Measurements from ENCODE around the gene LRRC61. TPM values are rescaled to one million over a fixed set of nuclear protein-coding genes. Genes with fewer than 3 reads are reported as not detected.

Gene LRRC61
- total RNA-seq, 2 experiments from 2014 or later: 23.5 to 26.1 TPM

DNA sequence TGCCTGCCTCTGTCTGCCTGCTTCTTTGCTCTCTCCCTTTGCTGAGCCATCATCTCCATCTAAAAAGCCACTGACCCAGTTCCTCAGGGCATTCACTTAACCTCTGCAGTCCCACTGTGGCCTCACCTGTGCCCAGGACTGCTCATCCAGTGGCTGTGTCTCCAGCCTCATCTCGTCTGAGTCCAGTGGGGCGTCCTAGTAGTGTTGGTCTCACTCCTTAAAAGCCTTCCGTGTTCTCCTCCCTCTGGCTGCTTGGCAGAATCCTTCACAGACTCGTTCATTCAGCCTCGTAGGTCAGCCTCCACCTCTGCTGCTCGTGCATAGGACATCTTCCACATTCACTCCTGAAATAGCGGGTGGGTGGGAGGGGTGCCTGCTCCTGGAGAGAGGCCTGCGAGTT is 11.0 kb downstream of the LRRC61 start:
- Mint-ChIP-seq H3K9me3 (no peaks in the 10 kb centered on the region), H3K27me3 (no peaks in the 10 kb centered on the region), H3K27ac (no peak overlapping the region), H3K36me3 (peaks cover 4% of the 10 kb centered on the region), H3K4me3 (no peak overlapping the region), H3K4me1 (no peaks in the 10 kb centered on the region)
- DNase-seq: no peak

DNA sequence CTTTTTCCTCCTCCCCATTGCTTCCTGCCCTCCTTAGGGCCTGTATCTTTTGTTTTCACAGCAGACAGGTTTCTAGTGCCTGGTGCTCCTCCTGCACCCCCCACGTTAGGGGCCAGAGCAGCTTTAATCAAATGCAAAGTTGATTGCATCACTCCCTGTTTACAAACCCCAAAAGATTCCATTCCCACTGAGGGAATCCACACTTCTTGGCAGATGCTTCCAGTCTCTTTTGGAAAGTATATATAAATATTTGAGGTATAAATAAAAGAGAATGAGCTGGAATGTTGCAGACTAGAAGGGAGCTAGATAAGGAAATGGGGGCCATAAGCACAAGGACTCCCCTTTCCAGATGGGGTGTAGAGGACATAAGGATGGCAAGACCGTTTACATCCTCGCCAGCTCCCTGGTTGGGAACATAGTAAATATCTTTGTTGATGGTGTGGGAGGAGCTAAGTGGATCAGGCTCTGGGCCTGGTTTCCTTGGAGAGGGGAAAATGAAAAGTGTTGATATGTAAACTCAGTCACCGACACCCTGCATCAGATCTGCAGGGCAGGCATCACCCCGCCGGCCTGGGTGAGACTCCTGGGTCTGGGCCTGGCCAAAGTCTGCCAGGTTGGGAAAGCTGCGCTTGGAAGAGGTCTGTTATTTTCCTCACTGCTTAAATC is 12.1 kb downstream of the LRRC61 start:
- Mint-ChIP-seq H3K36me3 (peaks cover 4% of the 10 kb centered on the region), H3K4me3 (no peak overlapping the region), H3K4me1 (peaks cover 5% of the 10 kb centered on the region), H3K27me3 (peaks cover 8% of the 10 kb centered on the region), H3K9me3 (no peaks in the 10 kb centered on the region), H3K27ac (no peak overlapping the region)
- no peak for DNase-seq

DNA sequence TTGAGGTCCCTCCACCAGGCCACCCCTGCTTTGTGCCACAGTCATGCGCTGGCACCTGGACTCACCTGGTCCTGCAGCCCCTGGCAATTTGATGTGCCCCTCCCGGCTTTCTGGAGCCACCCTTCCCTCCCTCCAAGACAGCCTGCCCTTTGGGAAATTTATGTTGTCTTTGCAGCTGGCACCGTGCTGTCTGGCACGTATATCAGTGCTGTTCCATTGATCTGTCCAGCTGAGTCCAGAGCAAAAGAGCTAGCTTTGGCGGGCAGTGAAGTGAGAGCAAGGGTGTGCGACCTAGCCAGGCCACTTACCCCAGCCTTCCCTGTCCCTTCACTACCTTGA is 12.6 kb downstream of the LRRC61 start:
- Mint-ChIP-seq H3K4me3 (no peak overlapping the region), H3K36me3 (peaks cover 4% of the 10 kb centered on the region), H3K9me3 (no peaks in the 10 kb centered on the region), H3K27ac (no peak overlapping the region), H3K4me1 (peaks cover 7% of the 10 kb centered on the region), H3K27me3 (peaks cover 12% of the 10 kb centered on the region)
- DNase-seq: no peak

DNA sequence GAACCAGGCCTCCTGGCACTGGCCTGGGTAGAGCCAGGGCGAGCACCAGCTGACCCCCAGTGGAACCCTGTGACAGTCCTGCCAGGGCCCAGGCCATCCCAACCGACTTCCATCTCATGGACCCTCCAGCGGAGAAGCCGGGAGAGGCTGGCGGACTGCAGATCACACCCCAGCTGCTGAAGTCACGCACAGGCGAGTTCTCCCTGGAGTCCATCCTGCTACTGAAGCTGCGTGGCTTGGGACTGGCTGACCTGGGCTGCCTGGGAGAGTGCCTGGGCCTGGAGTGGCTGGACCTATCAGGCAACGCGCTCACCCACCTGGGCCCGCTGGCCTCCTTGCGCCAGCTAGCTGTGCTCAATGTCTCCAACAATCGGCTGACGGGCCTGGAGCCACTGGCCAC is 13.6 kb downstream of the LRRC61 start:
- Mint-ChIP-seq H3K36me3 (peaks cover 4% of the 10 kb centered on the region), H3K4me1 (peaks cover 10% of the 10 kb centered on the region), H3K27ac (no peak overlapping the region), H3K27me3 (peaks cover 21% of the 10 kb centered on the region), H3K4me3 (no peak overlapping the region), H3K9me3 (no peaks in the 10 kb centered on the region)
- DNase-seq: no peak

DNA sequence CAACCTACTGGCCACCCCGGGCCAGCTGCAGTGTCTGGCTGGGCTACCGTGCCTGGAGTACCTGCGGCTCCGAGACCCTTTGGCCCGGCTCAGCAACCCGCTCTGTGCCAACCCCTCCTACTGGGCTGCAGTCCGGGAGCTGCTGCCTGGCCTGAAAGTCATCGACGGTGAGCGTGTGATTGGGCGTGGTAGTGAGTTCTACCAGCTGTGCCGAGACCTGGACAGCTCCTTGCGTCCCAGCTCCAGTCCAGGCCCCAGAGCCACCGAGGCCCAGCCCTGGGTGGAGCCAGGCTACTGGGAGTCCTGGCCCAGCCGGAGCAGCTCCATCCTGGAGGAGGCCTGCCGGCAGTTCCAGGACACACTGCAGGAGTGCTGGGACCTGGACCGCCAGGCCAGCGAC is 14.0 kb downstream of the LRRC61 start:
- Mint-ChIP-seq H3K27ac (no peak overlapping the region), H3K4me1 (peaks cover 10% of the 10 kb centered on the region), H3K4me3 (no peak overlapping the region), H3K27me3 (peaks cover 25% of the 10 kb centered on the region), H3K36me3 (peaks cover 4% of the 10 kb centered on the region), H3K9me3 (no peaks in the 10 kb centered on the region)
- DNase-seq: no peak

DNA sequence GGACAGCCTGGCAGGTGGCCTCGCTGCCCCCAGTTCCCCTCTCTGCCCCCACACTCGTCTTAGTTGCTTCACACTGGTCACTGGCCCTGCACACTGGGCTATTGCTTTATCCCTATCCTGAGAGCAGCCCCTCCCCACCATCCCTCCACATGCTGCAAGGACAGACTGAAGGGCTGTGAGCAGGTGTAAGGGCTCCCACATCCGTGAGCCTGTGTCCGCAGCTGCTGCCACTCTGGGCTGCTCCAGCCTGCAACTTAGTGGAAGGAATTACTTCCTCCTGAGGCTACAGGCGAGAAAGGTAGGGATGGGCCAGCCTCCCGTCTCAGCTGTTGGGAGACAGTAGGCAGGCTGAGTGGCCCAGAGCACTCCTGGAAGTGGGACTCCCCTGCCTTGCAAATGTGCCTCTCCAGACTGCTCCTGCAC is 14.5 kb downstream of the LRRC61 start:
- peaks cover 30% of the 10 kb centered on the region for H3K27me3 Mint-ChIP-seq
- no peak overlapping the region for H3K27ac Mint-ChIP-seq
- peaks cover 4% of the 10 kb centered on the region for H3K36me3 Mint-ChIP-seq
- peak overlapping the region; percentile 37 for H3K4me3 Mint-ChIP-seq
- H3K4me1 Mint-ChIP-seq: peaks cover 10% of the 10 kb centered on the region
- no peaks in the 10 kb centered on the region for H3K9me3 Mint-ChIP-seq
- DNase-seq: no peak

DNA sequence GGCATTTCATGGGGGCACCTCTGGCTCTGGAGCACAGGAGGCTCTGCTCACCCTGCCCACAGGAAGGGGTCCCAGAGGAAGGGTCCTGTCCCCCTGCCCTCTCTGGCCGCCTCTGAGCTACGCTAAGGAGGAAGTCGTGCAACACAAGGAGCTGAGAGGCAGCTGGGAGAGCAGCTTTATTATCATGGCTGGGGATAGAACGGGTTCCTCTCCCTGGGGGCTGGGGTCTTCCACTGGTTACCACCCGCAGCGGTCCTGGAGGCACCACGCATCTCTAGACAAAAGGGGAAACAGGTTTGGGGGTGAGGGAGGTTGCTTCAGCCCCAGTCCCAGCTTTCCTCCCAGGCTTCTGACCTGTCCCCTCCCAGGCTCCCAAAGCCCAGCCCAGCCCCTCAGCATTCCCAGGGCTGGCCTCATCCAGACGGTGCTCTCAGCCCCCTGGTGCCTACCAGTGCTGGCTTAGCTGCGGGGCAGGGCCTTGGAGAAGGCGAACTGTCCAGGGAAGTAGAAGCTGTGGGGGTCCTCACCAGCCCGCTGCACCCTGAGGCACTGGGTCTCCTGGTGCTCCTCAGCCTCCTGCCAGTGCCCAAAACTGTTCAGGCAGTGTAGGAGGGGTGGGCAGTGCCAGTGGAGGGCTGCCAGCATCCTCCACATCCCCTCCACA is 15.1 kb downstream of the LRRC61 start:
- no peak overlapping the region for H3K4me3 Mint-ChIP-seq
- no peak for DNase-seq
- no peaks in the 10 kb centered on the region for H3K9me3 Mint-ChIP-seq
- peaks cover 35% of the 10 kb centered on the region for H3K27me3 Mint-ChIP-seq
- peaks cover 4% of the 10 kb centered on the region for H3K36me3 Mint-ChIP-seq
- peaks cover 10% of the 10 kb centered on the region for H3K4me1 Mint-ChIP-seq
- H3K27ac Mint-ChIP-seq: no peak overlapping the region

DNA sequence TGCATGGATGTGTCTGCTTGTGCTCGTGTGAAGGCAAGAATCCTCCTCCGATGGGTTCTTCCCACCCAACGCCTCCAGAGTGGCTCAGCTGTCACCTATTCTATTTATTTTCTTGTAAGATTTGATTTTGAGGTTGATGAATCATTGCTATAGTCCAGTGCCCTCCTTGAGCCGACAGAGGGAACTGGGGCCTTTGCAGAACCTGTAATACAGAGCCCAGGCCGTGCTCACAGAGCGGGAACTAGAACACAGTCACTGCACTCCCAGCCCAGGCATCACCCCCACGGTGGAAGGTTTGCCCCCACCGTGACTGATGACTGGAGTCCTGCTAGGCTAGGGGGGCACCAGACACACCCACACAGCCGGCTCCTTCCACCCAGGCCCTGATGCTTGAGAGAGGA is 16.3 kb downstream of the LRRC61 start:
- Mint-ChIP-seq H3K4me3 (no peak overlapping the region), H3K27me3 (peaks cover 42% of the 10 kb centered on the region), H3K36me3 (peaks cover 11% of the 10 kb centered on the region), H3K9me3 (no peaks in the 10 kb centered on the region), H3K27ac (no peak overlapping the region), H3K4me1 (peaks cover 10% of the 10 kb centered on the region)
- no peak for DNase-seq

DNA sequence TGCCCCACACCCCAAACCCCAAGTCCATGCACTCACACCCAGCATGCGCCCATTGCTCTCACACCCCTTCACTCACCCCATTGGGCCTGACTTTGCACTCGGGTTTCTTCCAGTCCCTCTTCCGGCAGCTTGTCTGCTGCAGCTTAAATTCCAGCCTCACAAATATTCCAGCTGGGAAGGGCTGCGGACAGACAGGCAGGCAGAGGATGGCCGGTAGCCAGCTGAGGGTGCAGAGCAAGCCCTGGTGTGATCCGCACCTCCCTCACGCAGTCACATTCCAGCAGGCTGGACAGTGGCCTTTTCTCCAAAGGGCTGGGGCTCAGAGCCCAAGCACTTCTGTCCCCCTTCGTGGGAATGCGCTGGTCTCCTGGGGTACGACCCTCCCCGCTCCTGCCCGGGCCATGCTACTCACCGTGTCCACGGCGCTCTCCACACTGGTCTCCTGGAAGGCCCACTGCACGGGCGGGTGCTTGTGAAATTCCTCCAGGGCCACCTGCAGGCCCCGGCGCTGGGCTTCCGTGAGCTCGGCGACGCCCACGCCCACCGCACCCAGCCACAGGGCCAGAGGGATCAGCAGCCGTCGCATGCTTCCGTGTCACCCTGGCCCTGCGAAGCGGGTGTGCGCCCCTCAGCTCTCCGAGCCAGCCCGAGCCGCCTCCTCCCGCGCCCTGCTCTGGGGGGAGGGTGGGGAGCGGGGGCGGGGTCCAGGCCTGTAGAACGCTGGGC is 17.0 kb downstream of the LRRC61 start:
- H3K9me3 Mint-ChIP-seq: no peaks in the 10 kb centered on the region
- H3K27ac Mint-ChIP-seq: no peak overlapping the region
- H3K27me3 Mint-ChIP-seq: peaks cover 42% of the 10 kb centered on the region
- H3K4me1 Mint-ChIP-seq: peaks cover 10% of the 10 kb centered on the region
- DNase-seq: peak; percentile 57
- peaks cover 11% of the 10 kb centered on the region for H3K36me3 Mint-ChIP-seq
- no peak overlapping the region for H3K4me3 Mint-ChIP-seq

DNA sequence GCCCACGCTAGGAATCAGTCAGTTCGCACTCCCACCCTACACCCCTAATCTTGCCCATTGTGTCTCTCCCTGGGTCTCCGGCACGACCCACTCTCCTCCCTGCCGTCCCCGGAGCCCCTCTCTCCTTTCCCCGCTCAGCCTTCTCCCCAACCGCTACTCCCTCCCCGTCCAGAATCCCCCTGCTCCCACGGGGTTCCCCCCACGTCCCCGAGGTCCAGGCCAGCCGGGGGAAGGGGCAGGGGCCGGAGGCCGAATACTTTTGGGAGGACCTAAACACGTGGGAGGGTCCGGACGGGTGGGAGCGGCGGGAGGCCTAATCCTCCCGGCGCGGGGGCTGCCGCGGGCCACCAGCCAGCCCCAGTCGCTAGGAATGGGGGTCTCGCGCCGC is 17.7 kb downstream of the LRRC61 start:
- no peak overlapping the region for H3K27ac Mint-ChIP-seq
- peaks cover 42% of the 10 kb centered on the region for H3K27me3 Mint-ChIP-seq
- no peak for DNase-seq
- H3K4me3 Mint-ChIP-seq: no peak overlapping the region
- no peaks in the 10 kb centered on the region for H3K9me3 Mint-ChIP-seq
- H3K36me3 Mint-ChIP-seq: peaks cover 11% of the 10 kb centered on the region
- peaks cover 10% of the 10 kb centered on the region for H3K4me1 Mint-ChIP-seq

DNA sequence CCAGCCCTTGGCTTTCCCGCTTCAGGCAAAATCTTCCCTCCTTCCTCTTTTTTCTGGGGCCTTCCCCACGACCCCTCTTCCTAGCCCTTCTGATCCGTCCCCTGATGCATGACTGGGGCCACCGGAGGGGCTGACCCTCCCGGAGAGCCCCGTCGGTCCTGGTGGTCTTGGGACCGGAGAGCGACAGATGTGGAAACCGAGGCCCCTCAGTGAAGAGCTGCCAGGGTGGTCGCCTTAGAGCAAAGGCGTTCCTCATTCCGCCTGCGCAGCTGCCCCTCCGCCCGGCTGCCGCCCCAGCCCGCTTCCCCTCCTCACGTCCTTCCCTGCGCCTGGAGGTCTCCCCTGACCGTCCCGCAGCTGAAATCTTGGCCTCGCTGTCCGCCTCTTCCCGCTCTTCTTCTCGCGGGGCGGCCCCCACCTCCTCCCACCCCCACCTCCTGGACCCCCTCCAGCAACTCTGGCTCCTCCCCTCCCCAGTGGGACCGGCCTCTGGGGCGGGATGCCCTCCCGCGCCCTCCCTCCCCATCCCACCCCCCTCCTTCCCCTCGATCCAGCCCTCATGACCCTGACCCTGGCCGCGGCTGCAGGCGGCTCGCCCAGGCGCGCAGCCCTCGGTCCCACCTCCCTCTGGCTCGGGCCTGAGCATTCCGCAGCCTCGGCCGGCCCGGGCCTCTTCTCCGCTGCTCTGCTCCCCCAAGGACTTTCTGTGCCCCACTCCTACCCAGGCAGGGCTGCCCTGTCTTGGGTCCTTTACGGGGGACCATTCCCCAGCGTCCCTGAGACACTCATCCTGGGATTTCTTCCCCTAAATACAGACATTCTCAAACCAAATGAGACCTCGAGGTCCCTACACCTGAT is 18.3 kb downstream of the LRRC61 start, which contains the start of gene RARRES2:
Gene RARRES2, minus strand, starts transcription at position 367 of the 858 bp plus-strand sequence. CDS start 1,020 bp downstream, outside the sequence.
- Mint-ChIP-seq H3K4me1 (peaks cover 10% of the 10 kb centered on the region), H3K36me3 (peaks cover 11% of the 10 kb centered on the region), H3K4me3 (peak within 1 kb of the TSS; percentile 51), H3K9me3 (no peaks in the 10 kb centered on the region), H3K27ac (no peak within 1 kb of the TSS), H3K27me3 (peaks cover 42% of the 10 kb centered on the region)
- DNase-seq: no peak

DNA sequence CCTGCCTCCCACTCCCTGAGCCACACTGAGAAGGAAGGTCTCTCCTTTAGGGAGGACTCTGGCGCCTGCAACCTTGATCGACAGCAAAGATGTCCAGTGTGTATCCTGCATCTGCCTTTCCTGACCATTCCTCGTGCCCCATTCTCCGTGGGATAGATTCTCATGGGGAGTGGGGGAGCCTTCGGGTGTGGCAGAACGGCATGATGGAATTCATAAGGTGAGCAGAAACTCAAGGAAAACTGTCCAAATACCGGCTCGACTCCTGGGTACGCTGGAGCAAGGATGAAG is 18.9 kb downstream of the LRRC61 start:
- no peaks in the 10 kb centered on the region for H3K9me3 Mint-ChIP-seq
- DNase-seq: no peak
- H3K4me1 Mint-ChIP-seq: peaks cover 10% of the 10 kb centered on the region
- H3K27ac Mint-ChIP-seq: no peak overlapping the region
- peaks cover 42% of the 10 kb centered on the region for H3K27me3 Mint-ChIP-seq
- no peak overlapping the region for H3K4me3 Mint-ChIP-seq
- H3K36me3 Mint-ChIP-seq: peaks cover 11% of the 10 kb centered on the region

DNA sequence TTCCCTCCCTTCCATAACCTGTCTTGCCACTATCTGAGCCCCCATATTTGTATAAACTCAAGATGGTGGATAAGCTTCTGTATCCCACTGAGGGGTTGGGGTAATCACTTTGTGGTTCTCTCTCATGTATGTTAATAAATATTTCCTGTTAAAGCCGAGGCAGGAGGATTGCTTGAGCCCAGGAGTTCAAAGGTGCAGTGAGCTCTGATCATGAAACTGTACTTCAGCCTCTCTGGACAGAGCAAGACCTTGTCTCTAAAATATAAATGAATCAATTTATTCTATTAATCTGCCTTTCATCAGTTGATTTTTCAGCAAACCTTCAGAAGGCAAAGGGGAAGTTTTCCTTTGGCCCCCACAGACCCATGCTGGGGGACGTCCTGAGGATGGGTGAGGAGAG is 20.1 kb downstream of the LRRC61 start:
- no peak for DNase-seq
- Mint-ChIP-seq H3K4me3 (no peak overlapping the region), H3K27ac (no peak overlapping the region), H3K36me3 (peaks cover 7% of the 10 kb centered on the region), H3K27me3 (peaks cover 45% of the 10 kb centered on the region), H3K4me1 (peaks cover 10% of the 10 kb centered on the region), H3K9me3 (no peaks in the 10 kb centered on the region)

DNA sequence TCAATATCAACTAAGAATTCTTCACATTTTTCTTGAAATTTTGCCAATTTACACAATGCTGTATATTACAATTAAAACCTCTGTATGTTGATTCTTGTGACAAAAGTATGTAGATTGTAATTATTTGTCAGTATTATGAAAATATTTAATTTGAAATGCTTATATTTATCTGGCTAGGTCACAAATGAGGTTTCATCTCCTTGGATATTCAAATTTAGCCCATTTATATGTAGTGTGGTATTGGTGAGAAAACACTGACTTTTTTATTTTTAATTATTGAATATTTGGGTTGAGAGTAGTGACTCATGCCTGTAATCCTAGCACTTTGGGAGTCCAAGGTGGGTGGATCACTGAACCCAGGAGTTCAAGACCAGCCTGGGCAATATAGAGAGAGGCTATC is 21.1 kb downstream of the LRRC61 start:
- Mint-ChIP-seq H3K27me3 (peaks cover 45% of the 10 kb centered on the region), H3K4me1 (peaks cover 10% of the 10 kb centered on the region), H3K27ac (no peak overlapping the region), H3K36me3 (peaks cover 7% of the 10 kb centered on the region), H3K9me3 (no peaks in the 10 kb centered on the region), H3K4me3 (no peak overlapping the region)
- DNase-seq: no peak

DNA sequence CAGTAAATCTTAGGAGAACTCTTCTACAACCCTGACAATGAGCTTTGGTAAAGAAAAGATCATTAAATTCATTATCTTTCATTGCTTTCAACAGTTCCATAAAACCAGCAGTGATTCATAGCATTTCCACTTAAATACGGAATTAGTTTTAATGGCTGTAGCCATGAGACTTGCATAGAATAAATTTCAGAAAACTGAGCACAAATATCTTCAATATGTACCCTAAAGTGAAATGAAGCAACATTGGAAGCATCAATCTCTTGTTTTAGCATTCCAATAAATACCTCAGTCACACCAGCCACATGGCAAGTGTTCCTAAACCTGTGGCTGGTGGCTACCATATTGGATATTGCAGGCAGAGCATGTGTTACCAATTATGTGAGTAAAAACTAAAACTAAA is 21.9 kb downstream of the LRRC61 start:
- Mint-ChIP-seq H3K27me3 (peaks cover 40% of the 10 kb centered on the region), H3K4me1 (peaks cover 6% of the 10 kb centered on the region), H3K27ac (no peak overlapping the region), H3K4me3 (no peak overlapping the region), H3K36me3 (peaks cover 7% of the 10 kb centered on the region), H3K9me3 (no peaks in the 10 kb centered on the region)
- no peak for DNase-seq

Measured in activated naive CD8-positive, alpha-beta T cell treated with anti-CD3 and anti-CD28 coated beads for 36 hours (primary cell).